OCI-LY3 (cell line): ENCODE measurements around the gene C19orf73.

ENCODE experiments used
- EZH2phosphoT487 ChIP-seq: fragments of 200-600 bp; shearing (Covaris generic); IDR thresholded peaks from 2 replicates; pipeline ENCODE4 v1.6.1; 2018; ENCODE audit warnings: antibody characterized with exemption, mixed run types, low read depth
- TF ChIP-seq, protein P1 (sequence below): fragments of 200-600, 300-600 bp; sonication (generic); IDR thresholded peaks from 2 replicates; pipeline ENCODE4 v1.5.1; 2014; ENCODE audit warnings: antibody characterized with exemption, low read length, low read depth

DNA sequence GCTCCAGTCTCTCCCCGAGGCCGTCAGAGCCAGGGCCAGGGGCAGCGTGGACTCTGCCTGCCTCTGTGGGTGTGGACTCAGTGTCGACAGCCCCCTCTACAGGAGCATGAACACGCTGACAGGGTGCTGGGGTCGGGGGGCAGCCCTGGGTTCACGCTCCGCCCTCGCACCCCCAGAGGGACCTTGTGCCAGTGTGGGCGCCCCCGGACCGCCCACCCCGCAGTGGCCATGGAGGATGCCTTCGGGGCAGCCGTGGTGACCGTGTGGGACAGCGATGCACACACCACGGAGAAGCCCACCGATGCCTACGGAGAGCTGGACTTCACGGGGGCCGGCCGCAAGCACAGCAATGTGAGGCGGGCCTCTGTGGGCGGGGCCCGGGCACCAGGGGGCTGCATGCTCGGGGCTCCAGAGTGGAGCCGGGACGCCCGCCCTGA, 46.9 kb upstream of the C19orf73 start:
- TF ChIP-seq, protein P1, sequence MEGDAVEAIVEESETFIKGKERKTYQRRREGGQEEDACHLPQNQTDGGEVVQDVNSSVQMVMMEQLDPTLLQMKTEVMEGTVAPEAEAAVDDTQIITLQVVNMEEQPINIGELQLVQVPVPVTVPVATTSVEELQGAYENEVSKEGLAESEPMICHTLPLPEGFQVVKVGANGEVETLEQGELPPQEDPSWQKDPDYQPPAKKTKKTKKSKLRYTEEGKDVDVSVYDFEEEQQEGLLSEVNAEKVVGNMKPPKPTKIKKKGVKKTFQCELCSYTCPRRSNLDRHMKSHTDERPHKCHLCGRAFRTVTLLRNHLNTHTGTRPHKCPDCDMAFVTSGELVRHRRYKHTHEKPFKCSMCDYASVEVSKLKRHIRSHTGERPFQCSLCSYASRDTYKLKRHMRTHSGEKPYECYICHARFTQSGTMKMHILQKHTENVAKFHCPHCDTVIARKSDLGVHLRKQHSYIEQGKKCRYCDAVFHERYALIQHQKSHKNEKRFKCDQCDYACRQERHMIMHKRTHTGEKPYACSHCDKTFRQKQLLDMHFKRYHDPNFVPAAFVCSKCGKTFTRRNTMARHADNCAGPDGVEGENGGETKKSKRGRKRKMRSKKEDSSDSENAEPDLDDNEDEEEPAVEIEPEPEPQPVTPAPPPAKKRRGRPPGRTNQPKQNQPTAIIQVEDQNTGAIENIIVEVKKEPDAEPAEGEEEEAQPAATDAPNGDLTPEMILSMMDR: no peak
- TF ChIP-seq EZH2phosphoT487: no peak
